ENCODE data around the gene CXorf38.

CXorf38 gene, protein sequence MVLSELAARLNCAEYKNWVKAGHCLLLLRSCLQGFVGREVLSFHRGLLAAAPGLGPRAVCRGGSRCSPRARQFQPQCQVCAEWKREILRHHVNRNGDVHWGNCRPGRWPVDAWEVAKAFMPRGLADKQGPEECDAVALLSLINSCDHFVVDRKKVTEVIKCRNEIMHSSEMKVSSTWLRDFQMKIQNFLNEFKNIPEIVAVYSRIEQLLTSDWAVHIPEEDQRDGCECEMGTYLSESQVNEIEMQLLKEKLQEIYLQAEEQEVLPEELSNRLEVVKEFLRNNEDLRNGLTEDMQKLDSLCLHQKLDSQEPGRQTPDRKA
- 50.0 to 86.1 reads per million in 2 experiments for total RNA-seq

DNA sequence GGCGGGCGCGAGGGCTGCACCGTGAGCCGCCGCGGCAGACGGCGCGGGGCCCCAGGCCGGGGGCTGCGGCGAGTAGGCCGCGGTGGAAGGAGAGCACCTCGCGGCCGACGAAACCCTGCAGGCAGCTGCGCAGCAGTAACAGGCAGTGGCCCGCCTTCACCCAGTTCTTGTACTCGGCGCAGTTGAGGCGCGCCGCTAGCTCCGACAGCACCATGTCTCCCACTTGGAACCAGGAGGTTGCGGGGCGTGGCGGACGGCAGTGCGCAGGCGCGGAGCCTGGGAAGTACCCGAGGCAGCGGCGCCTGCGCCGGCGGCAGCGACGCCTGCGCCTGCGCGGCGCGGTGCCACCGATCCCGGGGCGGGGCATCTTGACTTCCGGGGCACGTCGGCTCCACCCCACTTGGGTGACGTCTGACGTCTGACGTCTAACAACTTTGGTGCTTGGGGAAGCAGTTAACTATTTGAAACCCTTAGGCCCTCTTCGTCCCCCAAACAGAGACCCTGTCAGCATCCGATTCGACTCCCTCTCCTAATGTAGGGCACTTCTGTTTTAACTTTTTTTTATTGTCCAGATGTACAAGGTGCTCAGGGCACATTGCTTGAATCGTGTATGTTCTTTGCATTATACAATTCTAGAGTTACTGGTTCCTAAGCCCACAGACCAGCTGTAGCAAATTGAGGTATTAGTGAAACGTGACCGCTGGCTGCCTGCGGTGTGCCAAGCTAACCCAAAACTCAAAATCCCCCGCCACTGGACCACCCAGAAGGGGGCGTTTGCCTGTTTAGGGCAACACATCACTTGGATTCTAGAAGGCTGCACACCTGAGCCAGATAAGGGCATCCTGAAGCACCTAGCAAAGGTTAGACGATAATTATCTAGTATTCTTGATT is at the start of gene CXorf38:
CXorf38 (minus strand) TSS at position 255 of the 891 bp plus-strand sequence; CDS start at position 214, 41 bp downstream.
- DNase-seq (ENCODE audit: low read depth), result peak; percentile 96

DNA sequence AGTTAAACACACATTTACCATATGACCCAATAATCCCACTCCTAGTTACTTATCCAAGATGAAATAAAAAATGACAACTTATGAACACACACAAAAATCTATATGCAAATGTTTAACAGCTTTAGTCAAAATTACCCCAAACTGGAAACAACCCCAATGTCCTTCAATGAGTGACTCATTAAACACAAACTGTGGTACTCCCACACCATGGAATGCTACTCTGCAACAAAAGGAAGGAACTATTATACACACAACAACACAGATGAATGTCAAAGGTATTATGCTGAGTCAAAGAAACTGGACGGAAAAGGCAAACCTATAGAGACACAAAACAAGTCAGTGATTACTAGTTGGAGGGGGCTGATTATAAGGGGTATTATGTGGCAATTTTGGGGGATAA is 47.4 kb upstream of the CXorf38 start:
- DNase-seq (ENCODE audit: low read depth), result no peak

DNA sequence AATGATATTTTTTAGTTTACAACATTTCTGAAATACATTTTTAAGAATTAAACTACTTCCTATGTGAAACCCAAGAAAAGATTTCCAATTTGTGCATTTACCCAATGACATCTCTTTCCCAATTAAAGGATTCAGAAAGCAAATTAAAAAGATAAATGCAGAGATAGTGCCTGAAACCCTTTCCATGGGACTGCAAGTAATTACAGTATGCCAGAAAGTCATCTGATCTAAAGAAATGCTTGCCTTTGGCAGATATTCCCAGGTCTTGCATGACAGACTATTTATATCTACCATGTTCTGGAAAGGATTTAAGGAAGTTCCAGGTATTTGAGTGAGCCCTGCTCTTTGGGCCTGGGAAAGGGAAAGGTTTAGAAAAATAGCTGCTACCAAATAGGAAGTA is 41.6 kb upstream of the CXorf38 start:
- no peak for DNase-seq (ENCODE audit: low read depth)

DNA sequence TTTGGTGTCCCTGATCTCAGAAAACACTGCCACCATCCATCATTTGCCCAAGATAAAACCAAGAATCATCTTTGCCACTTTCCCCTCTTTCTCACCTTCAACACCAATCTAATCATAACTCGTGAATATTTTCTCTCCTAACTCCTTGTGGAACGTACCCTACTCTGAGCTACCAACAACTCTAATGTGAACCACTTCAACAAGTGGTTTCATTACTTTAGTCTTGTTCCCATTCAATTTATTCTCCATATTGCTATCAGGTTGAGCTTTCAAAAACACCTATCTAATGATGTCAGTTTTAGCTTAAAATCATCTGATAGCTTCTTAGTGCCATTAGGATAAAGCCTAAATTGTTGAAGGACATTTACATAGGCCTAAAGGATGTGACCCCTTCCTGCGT is 39.8 kb upstream of the CXorf38 start:
- DNase-seq (ENCODE audit: low read depth), result no peak

DNA sequence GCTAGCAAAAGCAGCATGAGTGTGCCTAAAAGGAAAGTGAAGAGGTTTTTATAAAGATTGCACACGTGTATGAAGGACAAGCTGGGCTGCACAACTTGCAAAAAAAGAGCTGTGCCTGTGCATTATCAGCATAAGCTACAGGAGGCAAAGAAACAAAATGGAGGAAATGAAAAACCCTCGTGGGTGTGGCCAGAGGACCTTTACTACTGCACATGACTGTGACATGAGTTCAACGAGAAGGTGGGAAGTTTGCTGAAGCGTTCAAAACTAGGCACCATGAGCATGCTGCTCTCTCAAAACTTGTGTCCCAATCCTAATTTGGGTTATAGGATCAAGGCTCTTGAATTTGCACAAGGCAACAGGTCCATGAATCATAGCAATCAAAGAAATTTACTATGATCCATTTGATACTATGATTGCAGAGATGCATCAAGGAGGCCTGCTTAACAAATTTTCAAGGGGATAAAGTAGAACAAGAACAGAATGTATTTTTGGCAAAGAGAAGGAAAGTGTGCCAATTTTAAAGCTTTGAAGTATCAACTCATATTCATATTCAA is 38.1 kb upstream of the CXorf38 start:
- DNase-seq (ENCODE audit: low read depth), result no peak

DNA sequence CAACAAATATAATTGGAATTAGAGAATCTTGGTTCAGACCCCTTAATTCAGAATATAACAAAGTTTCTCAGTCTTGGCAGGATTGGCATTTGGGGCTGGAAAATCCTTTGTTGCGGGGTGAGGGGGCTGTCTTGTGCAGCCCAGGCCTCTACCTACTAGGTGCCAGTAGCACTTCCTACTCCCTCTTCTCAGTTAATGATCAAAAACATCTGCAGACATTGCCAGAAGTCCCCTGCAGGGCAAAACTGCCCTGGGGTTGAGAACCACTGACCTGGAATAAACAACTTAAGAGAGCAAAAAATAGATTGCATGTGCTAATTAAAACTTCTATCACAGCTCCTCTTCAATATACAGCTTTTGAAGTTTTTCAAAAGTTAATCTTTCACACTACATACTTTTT is 36.7 kb upstream of the CXorf38 start:
- no peak for DNase-seq (ENCODE audit: low read depth)

DNA sequence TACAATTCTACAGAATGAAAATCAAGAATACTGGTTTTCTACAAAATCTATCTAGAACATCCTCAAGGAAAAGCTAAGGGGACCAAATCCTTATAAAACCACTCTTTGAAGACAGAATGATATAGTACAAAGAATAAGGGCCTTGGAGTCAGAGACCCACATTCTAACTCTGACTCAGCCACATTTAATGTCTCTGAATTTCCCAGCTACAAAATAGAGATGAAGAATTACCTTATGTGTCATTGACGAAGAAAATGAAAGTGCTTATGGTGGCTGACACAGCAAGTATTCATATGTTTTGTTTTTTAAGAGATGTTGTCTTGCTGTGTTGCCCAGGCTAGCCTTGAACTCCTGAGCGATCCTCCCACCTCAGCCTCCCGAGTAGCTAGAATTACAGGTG is 35.9 kb upstream of the CXorf38 start:
- no peak for DNase-seq (ENCODE audit: low read depth)

DNA sequence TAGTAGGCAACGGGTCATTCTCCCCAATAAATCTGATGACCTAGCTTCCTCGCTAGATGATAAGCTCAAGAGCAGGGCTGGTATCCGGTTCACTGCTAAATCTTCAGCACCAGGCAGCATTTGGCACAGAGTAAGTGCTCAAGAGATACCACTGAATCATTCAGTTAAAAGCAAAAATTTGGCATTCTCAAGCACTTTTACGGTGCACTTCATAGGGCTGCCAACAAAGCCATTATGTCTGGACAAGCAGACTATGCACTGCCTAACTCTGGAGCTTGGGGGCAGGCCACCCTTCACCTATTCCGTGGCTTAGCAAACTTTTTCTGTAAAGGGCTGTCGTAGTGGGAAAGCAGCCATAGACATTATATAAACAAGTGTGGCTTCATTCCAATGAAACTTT is 23.8 kb upstream of the CXorf38 start:
- no peak for DNase-seq (ENCODE audit: low read depth)

DNA sequence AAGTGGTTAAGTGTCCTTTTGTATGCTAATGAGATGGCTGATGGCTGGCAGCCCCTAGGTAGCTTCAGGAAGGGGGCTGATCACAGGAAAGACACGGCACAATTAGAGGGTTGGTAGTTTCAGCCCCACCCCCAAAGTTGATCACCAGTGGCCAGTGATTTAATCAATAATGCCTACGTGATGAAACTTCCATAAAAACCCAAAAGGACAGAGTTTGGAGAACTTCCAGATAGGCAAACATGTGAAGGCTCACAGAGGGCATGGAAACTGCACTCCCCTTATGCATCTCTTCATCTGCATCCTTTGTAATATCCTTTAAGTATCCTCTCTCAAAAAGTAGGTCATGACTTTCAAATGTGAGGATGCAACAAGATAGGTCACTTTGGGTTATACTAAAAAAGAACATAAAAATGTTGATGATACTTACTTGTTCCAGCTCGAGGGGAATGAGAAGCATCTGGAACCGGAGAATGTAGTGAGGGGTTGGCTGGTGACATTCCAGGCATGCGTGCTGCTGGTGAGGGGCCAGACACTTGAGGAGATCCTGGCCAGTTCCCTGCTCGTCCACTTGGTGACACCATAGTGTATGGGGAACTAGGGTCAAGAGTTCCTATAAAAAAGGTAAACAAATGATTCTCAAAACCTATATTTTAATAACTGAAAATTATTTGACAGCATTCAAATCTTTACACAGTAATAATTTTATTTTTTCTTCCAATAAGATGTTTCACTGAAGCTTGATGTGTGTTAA is 16.7 kb upstream of the CXorf38 start:
- no peak for DNase-seq (ENCODE audit: low read depth)

DNA sequence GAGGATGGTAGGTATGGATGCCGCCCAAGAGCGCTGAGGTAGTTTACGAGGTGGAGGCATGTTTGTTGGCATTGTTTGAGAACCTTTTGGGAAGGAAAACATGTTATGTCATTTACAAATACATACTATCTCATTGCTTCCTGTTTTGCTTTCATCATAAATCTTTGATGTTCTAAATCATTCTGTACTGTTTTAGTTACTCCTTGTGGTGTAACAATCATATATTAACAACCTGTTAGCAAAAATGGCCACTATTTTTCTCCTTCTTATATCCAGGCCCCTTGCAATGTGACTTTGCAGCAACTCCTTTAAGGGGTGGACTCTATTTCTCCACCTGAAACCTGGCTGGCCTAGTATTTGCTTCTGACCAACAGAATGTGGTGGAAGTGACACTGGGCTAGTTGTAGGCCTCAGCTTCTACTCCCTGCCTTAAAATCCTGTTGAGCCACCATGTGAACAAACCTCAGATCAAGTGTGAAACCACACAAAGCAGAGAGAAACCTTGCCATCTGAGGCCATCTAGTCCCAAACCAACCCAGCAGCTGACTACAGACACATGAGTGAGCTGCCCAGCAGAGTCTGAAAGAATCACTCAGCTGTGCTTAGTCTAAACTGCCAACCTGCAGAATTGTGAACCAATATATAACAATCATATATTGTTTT is 15.8 kb upstream of the CXorf38 start:
- DNase-seq (ENCODE audit: low read depth), result no peak

DNA sequence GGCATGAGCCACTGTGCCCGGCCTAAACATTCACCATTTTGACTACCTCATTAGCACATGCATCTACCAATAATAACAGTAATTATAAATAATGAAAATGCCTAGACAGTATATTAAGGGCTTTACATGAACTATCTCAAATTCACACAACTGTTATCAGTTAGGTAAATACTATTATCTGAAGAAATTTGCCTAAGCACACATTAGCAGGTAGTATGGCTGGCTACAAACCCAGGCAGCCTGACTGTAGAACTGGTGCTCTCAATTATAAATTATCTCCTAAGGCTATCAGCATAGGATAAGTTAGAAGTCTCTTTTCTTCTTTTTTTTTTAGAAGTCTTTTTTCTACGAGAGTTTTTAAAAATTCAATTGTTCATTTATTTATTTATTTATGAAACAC is 14.1 kb upstream of the CXorf38 start:
- DNase-seq (ENCODE audit: low read depth), result no peak

DNA sequence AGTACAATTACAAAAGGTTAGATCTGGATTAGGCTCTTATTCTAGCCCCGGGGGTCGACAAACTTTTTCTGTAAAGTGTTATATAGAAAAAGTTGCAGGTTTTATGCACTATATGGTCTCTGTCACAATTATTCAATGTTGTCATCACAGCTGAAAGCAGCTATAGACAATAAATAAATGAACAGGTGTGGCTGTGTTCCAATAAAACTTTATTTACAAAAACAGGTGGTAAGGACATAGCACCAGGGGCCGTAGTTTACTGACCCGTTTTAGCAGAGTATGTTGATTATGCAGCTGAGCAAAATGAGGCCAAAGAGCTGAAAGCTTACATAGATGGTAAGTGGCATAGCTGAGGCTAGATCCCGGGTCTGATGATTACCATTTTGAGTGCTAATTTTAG is 13.0 kb upstream of the CXorf38 start:
- no peak for DNase-seq (ENCODE audit: low read depth)

DNA sequence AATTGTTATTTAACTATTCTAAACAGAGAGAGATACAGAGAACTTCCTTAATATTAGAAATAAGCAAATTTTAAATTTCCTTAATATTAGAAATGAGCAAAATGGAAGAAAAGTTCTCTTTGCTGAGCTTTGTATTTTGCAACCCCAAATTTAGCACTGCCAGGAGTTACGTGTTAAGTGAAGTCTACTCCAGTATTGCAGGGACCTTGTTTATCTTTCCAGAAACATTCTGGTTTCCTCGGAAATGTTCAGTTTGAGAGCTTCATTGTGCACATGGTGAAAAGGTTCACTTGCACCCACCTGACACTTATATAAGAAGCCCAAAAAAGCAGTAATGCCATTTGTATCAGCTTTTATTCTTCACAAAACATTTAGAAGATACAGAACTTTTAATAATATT is 6.2 kb upstream of the CXorf38 start:
- DNase-seq (ENCODE audit: low read depth), result no peak

DNA sequence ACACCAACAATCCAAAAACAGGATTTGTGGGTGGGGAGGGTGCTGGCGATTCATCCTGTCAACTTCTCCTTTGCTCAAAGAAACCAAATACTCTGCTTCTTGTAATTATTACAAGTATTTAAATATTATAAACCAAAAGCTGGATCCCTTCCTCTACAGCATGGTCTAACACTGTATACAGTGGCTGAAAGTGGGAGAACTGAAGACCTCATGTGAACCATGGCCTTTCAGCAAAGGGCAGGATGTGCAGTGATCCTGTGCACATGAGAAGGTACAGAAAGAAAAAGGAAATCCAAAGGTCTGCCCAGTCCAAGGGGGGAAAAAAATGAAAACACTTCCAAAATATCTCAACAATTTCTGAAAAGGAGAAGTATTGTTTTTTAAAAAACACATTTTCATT is 5.3 kb upstream of the CXorf38 start:
- DNase-seq (ENCODE audit: low read depth), result no peak

DNA sequence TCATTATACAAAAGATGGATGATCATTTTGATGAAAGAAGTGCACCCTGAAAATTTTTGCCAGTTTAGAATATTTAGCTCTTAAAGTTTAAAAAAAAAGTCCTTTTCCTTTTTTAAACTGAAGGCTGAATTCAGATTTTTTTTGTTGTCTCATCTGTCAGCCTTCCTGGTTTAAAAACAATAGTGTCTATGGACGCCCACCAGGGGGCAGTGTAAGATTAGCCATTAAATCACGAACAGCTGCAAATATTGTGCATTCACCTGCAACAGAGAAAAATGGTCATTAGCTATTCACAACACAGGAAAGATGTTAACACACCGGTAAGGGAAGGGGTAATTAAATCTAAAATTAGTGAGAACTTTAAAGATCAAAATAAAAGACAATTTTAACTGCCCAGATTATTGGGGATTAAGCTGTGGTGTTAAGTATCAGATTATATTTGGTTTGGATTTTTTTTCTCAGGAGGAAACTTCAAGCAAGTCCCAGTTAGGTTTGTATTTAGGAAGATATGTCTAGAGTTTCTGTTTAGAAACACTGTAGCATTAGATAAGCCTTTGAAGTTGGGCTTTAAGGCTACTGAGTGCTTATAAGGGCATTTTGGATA is 4.4 kb upstream of the CXorf38 start:
- DNase-seq (ENCODE audit: low read depth), result peak; percentile 68

DNA sequence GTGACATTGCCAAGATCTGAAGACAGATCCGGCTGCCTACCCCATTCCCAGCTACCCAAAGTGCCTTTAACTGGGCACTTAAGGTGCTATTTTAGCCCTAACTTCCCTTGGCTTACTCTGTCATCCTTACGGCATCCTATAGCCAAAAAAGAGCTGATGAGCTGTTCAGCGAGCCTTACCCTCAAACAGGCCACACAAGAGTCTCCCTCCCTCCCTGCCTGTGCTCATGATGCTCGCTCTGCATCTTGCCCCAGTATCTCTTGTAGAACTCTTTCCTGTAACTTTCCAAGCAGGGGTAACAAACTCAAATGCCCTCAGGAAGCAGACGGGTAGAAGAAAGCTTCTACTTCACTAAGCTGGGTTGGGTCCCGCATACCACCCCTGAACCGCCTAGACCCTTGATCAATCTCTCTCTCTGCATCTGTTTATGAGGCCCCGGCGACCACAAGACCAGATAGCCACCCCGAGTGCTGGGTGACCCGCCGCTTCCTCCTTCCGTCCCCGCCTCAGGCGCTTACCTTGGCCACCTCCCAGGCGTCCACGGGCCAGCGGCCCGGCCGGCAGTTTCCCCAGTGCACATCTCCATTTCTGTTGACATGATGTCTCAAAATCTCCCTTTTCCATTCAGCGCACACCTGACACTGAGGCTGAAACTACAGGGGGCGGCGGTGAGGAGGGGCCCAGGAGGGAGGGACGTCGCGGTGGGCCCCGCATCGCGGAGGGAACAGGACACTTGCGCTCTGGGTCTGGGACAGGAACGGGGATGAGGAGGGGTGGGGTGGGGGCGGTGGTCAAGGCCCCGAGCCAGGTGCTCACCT is 663 bp downstream of the CXorf38 start:
- peak; percentile 5 for DNase-seq (ENCODE audit: low read depth)

DNA sequence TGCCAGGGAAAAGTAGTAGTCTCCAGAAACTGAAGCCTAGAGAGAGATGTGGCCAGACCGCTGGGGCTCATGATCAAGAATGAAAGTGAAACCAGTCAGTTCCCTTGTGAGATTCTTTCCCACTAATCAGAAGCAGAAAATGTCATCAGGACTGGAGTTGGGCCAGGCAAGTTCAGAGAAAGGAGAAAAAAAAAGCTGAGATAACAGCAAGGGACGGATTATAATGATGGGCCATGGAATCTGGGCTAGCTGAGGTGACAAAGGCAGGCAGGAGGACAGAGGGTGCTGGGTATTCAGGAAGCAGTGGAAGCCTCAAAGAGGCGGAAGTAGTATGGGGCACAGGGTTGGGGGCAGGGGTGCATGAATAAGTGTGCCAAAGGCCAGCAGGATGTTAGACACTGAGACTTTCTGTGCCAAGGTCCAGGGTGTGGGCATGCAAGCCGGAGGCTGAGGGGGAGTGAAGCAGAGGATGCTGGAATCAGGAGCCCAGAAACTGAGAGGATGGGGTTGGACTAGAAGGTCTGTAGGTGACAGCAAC is 2.5 kb downstream of the CXorf38 start:
- DNase-seq (ENCODE audit: low read depth), result peak; percentile 20

DNA sequence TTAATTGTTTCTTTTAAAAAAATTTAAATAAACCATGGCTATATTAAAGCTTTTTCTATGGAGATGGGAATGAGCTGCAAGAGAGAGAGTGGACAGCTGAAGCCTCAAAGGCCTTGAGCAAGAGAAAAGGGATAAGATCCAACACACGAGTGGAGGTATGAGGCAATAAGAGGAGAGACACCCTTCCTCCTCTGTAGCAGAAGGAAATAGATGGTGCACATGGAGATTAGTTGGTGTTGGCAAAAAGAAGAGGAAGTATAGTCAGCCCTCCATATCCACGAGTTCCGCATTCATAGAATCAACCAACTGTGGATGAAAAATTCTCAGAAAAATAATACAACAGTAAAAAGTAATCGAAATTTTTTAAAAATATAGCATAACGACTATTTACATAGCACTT is 3.2 kb downstream of the CXorf38 start:
- DNase-seq (ENCODE audit: low read depth), result no peak

DNA sequence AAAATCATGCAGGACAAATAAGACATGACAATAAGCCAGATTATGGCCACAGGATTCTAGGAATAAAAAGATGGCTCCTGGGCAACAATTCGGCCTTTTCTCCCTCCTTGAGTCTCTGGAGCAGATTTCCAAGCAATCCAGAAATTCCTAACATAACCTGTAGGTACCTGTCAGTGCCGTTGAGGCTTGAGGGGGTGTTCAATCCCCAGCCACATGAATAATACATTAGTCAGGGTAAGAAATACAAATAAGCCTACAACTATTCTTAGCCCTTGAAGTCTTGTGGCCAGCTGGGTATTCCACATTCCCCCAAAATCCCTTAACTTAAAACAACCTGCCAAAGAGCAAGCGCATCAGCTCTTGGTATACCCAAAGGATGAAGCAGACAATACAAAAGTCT is 9.7 kb downstream of the CXorf38 start:
- DNase-seq (ENCODE audit: low read depth), result no peak

DNA sequence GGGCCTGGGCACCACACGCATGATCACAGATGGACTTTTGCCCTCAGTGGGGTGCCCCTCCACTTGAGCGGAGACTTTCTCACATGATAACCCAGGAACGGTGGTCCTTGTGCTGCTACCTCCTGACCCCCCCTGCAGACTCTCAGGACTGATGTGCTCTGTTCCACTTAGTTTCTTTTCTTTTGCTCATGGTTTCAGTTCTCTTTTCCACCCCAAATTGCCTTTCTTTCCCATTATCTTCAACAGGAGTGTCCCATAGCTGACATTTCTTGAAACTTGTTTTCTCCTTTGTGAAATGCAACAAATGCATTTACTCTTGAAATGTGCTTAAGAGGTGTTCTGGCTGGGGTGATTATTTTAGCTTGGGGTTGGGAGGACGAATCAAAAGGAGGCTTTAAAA is 15.2 kb downstream of the CXorf38 start:
- DNase-seq (ENCODE audit: low read depth), result no peak

Measured in T follicular helper cell (primary cell).